Measurements from ENCODE around the gene DVL2. TPM values are rescaled to one million over a fixed set of nuclear protein-coding genes. Genes with fewer than 3 reads are reported as not detected.

Gene DVL2
- total and polyA plus RNA-seq, 2 of the 13 experiments (the other 11 are each of a cell fraction or from before 2014, with no cell fraction given): 5.7 to 38.2 TPM

GRCh38 chr17:7215136-7215638, 19.1 kb downstream of the DVL2 start (continued):
- TF ChIP-seq ZNF710 (CRISPR knock-in tag; IDR thresholded peaks at IDR 0.05; ENCODE audit: borderline replicate concordance) (no peak), HINFP (CRISPR knock-in tag; IDR thresholded peaks at IDR 0.05; ENCODE audit: low read depth) (no peak), ZNF574 (CRISPR knock-in tag; IDR thresholded peaks at IDR 0.05) (no peak; the same call in 1 of the 2 replicates), SNAPC5 (CRISPR knock-in tag; IDR thresholded peaks at IDR 0.05; ENCODE audit: borderline replicate concordance) (no peak), GTF2F1 (IDR thresholded peaks at IDR 0.05; ENCODE audit: low read length) (no peak), NCOR1 (IDR thresholded peaks at IDR 0.05; ENCODE audit: borderline replicate concordance, low read length) (no peak), ELK4 (CRISPR knock-in tag; IDR thresholded peaks at IDR 0.05; ENCODE audit: borderline replicate concordance) (no peak), SNAPC4 (CRISPR knock-in tag; IDR thresholded peaks at IDR 0.05) (no peak), ZNF143 (CRISPR knock-in tag; IDR thresholded peaks at IDR 0.05) (no peak), ZNF704 (CRISPR knock-in tag; IDR thresholded peaks at IDR 0.05; ENCODE audit: borderline replicate concordance) (no peak), ZSCAN20 (CRISPR knock-in tag; IDR thresholded peaks at IDR 0.05; ENCODE audit: borderline replicate concordance) (no peak), SP140L (CRISPR knock-in tag; IDR thresholded peaks at IDR 0.05; ENCODE audit: borderline replicate concordance) (no peak), ZKSCAN5 (CRISPR knock-in tag; IDR thresholded peaks at IDR 0.05) (no peak), ZKSCAN8 (CRISPR knock-in tag; IDR thresholded peaks at IDR 0.05; ENCODE audit: borderline replicate concordance) (no peak), ZNF619 (CRISPR knock-in tag; IDR thresholded peaks at IDR 0.05) (no peak)

Data from HepG2 (cell line).